Fibroblast of the aortic adventitia (primary cell): ENCODE data around the gene GRIA4. TPM values are rescaled to one million over a fixed set of nuclear protein-coding genes. Genes with fewer than 3 reads are reported as not detected.
A peak's percentile ranks its signal among the peaks of the same experiment; 100 is the strongest.

ENCODE experiments used
- DNase-seq: peaks from one replicate; pipeline ENCODE4 v3.0.0-alpha.2; 2010; ENCODE audit warnings: low read depth
- H3K4me3 ChIP-seq: 2 replicates; pipeline ENCODE4 v1.5.1; 2011; ENCODE audit warnings: low read depth, mild to moderate bottlenecking, control low read depth, low read length, moderate library complexity
- total RNA-seq: library from RNA; depleted of rRNA; stranded (reverse); fragments of >200 nt; gene quantifications from 2 replicates; pipeline ENCODE4 v1.2.3, GENCODE V29; 2012; ENCODE audit warnings: low replicate concordance
- TF ChIP-seq, protein P1 (sequence below): IDR thresholded peaks from 2 replicates; pipeline ENCODE4 v1.5.1; 2011; ENCODE audit warnings: mild to moderate bottlenecking, low read length, control low read depth, inconsistent platforms; ENCODE audit not compliant: insufficient read depth

GRIA4 gene
- total RNA-seq, 1 donor, result under 0.01 TPM

DNA sequence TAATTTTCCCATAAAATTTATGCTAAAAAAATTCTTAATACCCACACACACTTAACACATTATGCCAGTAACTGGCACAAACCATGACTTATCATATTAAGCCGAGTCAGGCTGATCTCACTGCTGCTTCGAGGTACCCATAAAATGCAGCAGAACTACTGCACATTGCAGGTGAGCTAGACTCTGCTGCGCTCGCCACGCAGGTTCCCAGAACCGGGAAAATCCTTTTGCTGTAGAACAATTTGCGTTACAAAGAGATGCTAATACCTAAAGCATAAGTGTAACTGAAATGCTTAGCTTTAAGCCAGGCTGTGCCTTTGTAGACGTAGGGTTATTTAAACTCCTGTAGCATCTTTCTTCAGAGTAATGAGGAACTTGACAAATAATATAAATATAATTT is 211.9 kb downstream of the GRIA4 start:
- TF ChIP-seq, protein P1, sequence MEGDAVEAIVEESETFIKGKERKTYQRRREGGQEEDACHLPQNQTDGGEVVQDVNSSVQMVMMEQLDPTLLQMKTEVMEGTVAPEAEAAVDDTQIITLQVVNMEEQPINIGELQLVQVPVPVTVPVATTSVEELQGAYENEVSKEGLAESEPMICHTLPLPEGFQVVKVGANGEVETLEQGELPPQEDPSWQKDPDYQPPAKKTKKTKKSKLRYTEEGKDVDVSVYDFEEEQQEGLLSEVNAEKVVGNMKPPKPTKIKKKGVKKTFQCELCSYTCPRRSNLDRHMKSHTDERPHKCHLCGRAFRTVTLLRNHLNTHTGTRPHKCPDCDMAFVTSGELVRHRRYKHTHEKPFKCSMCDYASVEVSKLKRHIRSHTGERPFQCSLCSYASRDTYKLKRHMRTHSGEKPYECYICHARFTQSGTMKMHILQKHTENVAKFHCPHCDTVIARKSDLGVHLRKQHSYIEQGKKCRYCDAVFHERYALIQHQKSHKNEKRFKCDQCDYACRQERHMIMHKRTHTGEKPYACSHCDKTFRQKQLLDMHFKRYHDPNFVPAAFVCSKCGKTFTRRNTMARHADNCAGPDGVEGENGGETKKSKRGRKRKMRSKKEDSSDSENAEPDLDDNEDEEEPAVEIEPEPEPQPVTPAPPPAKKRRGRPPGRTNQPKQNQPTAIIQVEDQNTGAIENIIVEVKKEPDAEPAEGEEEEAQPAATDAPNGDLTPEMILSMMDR, result no peak
- no peak overlapping the region for H3K4me3 ChIP-seq
- DNase-seq, result no peak

- TF ChIP-seq, protein P1, result no peak
- DNase-seq, result peak; percentile 5
- H3K4me3 ChIP-seq, result no peak overlapping the region
Measured at GRCh38 chr11:105823495-105824033, 213.7 kb downstream of the GRIA4 start.

DNA sequence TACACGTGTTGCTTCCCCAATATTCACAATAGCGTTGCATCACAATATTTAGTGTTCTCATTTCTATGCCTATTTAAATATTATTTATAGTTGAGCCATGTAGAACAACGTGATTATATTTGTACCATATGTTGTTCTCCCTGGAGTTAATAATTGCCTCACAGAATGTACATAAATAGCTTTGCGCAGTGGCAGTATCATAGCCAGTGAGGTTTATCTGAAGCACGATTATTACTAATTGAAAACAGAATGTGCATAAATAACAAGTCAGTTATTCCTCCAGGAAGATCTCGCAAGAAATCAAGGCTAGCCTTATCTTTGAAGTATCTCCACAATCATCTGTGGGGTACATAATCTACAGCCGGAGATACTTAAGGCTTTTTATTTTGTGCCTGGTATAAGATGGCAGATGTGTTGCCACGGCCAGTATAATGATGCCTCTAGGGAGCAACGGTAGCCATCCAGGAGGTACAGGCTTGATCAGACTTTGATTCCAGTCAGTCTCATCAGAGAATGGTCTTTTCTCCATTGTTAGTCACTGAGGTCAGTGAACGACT is 214.7 kb downstream of the GRIA4 start:
- DNase-seq, result no peak
- TF ChIP-seq, protein P1, result no peak
- H3K4me3 ChIP-seq, result no peak overlapping the region

- H3K4me3 ChIP-seq, result no peak overlapping the region
- no peak for DNase-seq
Measured at GRCh38 chr11:105825141-105825540, 215.3 kb downstream of the GRIA4 start.

GRCh38 chr11:105827906-105828305 is 218.0 kb downstream of the GRIA4 start:
- DNase-seq, result no peak
- TF ChIP-seq, protein P1, result no peak
- H3K4me3 ChIP-seq, result no peak overlapping the region

More at GRCh38 chr11:105825141-105825540, 215.3 kb downstream of the GRIA4 start:
- TF ChIP-seq, protein P1, result no peak

DNA sequence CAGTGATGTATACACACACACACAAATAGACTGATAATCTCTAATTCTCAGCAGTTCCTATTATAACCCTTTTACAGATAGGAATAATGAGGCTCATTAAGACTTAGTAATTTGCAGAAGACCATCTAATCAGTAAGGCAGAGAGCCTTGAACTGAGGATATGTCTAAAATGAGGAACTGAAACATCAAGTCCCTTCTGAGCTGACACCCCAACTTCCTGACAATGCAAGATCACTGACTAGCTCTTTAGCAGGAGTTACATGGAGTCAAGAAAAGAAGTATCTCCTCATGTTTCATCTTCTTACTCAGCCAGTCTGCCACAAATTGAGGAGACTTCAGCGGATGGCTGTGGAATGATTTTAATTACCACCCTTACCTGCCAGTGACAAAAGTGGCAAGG is 219.2 kb downstream of the GRIA4 start:
- H3K4me3 ChIP-seq, result no peak overlapping the region
- TF ChIP-seq, protein P1, result no peak
- DNase-seq, result no peak

DNA sequence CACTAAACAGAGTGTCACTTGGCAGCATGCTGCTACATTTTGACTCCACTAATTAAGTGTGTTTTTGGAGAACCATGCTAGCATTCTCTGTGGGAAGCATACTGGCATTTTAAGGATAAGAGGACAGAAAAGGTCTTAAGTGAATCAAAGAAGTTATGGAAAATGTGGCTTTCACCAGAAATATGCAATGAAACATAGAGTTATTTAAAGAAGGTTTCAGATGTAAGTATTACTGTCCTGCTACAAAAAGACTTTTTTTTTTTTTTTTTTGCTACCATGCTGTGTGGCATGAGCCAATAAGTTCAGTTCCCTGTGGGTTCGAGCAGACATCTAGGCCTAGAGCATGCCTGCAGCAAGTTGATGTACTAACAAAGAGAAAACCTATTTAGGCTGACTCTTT is 224.6 kb downstream of the GRIA4 start:
- H3K4me3 ChIP-seq, result no peak overlapping the region
- TF ChIP-seq, protein P1, result no peak
- no peak for DNase-seq
